Natural killer cell (primary cell): ENCODE measurements around the gene PANX3. TPM values are rescaled to one million over a fixed set of nuclear protein-coding genes. Genes with fewer than 3 reads are reported as not detected.

Source experiments
- ATAC-seq, 3 donors: fragments of 150-1000 bp in 2 of 3; fragments of 200-7000 bp in 1 of 3; cut with Tn5 transposase; 1 replicate in 1 of 3; 2 replicates in 2 of 3; pipeline ENCODE4 v1.10.0; 2021; ENCODE audit warnings: mild to moderate bottlenecking in 2 of 3, moderate library complexity in 2 of 3
- DNase-seq, 2 donors: peaks; one replicate each; pipeline versions ENCODE4 v3.0.0 to v3.0.0-alpha.2; 2013 to 2021; ENCODE audit warnings: mixed read lengths in 1 of 2
- H3K27ac ChIP-seq: one replicate; pipeline ENCODE4 v1.5.1; 2013; ENCODE audit warnings: mild to moderate bottlenecking, low read length
- H3K27me3 ChIP-seq: one replicate; pipeline ENCODE4 v1.6.1; 2013; ENCODE audit warnings: low read length; ENCODE audit not compliant: control insufficient read depth, insufficient read depth
- H3K36me3 ChIP-seq: one replicate; pipeline ENCODE4 v1.6.1; 2013; ENCODE audit warnings: low read length; ENCODE audit not compliant: control insufficient read depth, insufficient read depth
- H3K4me1 ChIP-seq: one replicate; pipeline ENCODE4 v1.6.1; 2013; ENCODE audit warnings: low read length; ENCODE audit not compliant: control insufficient read depth, insufficient read depth
- H3K4me3 ChIP-seq: one replicate; pipeline ENCODE4 v1.5.1; 2013; ENCODE audit warnings: low read length
- H3K9me3 ChIP-seq: one replicate; pipeline ENCODE4 v1.6.1; 2013; ENCODE audit warnings: low read length; ENCODE audit not compliant: control insufficient read depth, insufficient read depth
- H3K27ac Mint-ChIP-seq, 2 donors: one replicate each; pipeline ENCODE4 v1.8.0; 2022; ENCODE audit warnings: mild to moderate bottlenecking in 2 of 2, mixed read lengths in 2 of 2, moderate library complexity in 1 of 2
- H3K27me3 Mint-ChIP-seq, 2 donors: one replicate each; pipeline ENCODE4 v1.8.0; 2022; ENCODE audit warnings: low read depth in 2 of 2, mixed read lengths in 2 of 2
- H3K36me3 Mint-ChIP-seq: one replicate; pipeline ENCODE4 v1.8.0; 2022; ENCODE audit warnings: mixed read lengths
- H3K4me1 Mint-ChIP-seq, 2 donors: one replicate each; pipeline ENCODE4 v1.8.0; 2022; ENCODE audit warnings: mixed read lengths in 2 of 2
- H3K4me3 Mint-ChIP-seq: one replicate; pipeline ENCODE4 v1.8.0; 2022; ENCODE audit warnings: mild to moderate bottlenecking, moderate library complexity, mixed read lengths
- H3K9me3 Mint-ChIP-seq, 2 donors: one replicate each; pipeline ENCODE4 v1.8.0; 2022; ENCODE audit warnings: mixed read lengths in 2 of 2
- CTCF ChIP-seq: fragments of 200-600 bp; IDR thresholded peaks from one replicate; pipeline ENCODE4 v1.8.0; 2022; ENCODE audit warnings: antibody characterized with exemption
- WGBS: methylation state at CpG from one replicate; pipeline ENCODE4 v1.1.7; 2013; ENCODE audit warnings: missing lambda C conversion rate; ENCODE audit not compliant: insufficient coverage; 5-methylcytosine and 5-hydroxymethylcytosine counted together
- intact Hi-C: fragments of 100-400 bp; cut with micrococcal nuclease; formaldehyde crosslinking; loops from one replicate; pipeline ENCODE4 v1.14.2; 2022
- total RNA-seq, 4 donors: library from RNA; stranded (reverse); fragments of 120-200 nt in 1 of 4; gene quantifications; one replicate each; pipeline versions ENCODE4 v1.2.3 to v1.2.4, GENCODE V29; 2013 to 2022

The PANX3 gene
- total RNA-seq, 3 donors from 2014 or later (not counting 1 experiment from before 2014, with no cell fraction given) = not detected

GRCh38 chr11:124612567-124613246, 1.5 kb downstream of the PANX3 start:
- DNase-seq = no peak
- H3K4me1 Mint-ChIP-seq = no peaks in the 10 kb centered on the region
- H3K4me3 Mint-ChIP-seq = no peak overlapping the region
- no peaks in the 10 kb centered on the region for H3K9me3 Mint-ChIP-seq
- peaks cover 12 to 16% of the 10 kb centered on the region in 2 donors for H3K27me3 Mint-ChIP-seq
- H3K36me3 Mint-ChIP-seq = no peaks in the 10 kb centered on the region
- TF ChIP-seq CTCF = no peak
- Histone ChIP-seq H3K4me1 (no peaks in the 10 kb centered on the region), H3K27ac (no peak overlapping the region), H3K27me3 (no peaks in the 10 kb centered on the region), H3K36me3 (no peaks in the 10 kb centered on the region), H3K9me3 (no peaks in the 10 kb centered on the region), H3K4me3 (no peak overlapping the region)
- intact Hi-C loops = no loop called here
- WGBS = 91% methylated on average over 10 of the region's 10 CpGs
- no peak for ATAC-seq
- no peak overlapping the region for H3K27ac Mint-ChIP-seq

DNA sequence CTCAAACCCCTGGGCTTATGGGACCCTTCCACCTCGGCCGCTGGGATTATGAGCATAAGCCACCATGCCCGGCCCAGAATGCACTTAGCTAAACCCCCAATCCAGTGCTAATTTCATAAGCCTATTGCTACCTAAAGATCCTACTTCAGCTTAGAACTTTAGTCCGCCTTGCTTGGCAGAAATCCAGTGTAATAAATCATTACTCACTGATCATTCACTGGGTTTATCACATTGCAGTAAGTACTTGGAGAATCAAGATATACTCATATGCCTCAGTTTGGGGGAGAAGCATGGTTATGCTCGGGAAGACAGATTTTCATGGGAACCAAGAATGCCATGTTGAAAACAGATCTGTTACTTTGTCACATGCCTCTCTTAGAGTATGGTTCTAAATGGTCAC, 7.6 kb downstream of the PANX3 start:
- no peak for ATAC-seq
- peaks cover 19 to 36% of the 10 kb centered on the region in 2 donors for H3K27me3 Mint-ChIP-seq
- H3K27ac ChIP-seq = no peak overlapping the region
- H3K36me3 ChIP-seq = no peaks in the 10 kb centered on the region
- no peak overlapping the region for H3K27ac Mint-ChIP-seq
- no peaks in the 10 kb centered on the region for H3K36me3 Mint-ChIP-seq
- peaks cover 10% of the 10 kb centered on the region for H3K4me1 ChIP-seq
- no peak overlapping the region for H3K4me3 Mint-ChIP-seq
- 83% methylated on average over 5 of the region's 5 CpGs for WGBS
- no peak for TF ChIP-seq CTCF
- DNase-seq = no peak
- H3K4me1 Mint-ChIP-seq = peaks cover 9 to 18% of the 10 kb centered on the region in 2 donors
- H3K9me3 ChIP-seq = no peaks in the 10 kb centered on the region
- intact Hi-C loops = no loop called here
- no peak overlapping the region for H3K4me3 ChIP-seq
- no peaks in the 10 kb centered on the region for H3K9me3 Mint-ChIP-seq
- H3K27me3 ChIP-seq = no peaks in the 10 kb centered on the region

GRCh38 chr11:124622531-124623451, 11.6 kb downstream of the PANX3 start, which contains the start of gene TBRG1:
TSS of gene TBRG1 (plus strand) at chr11:124622864. CDS start at chr11:124623084, 220 bp downstream.
- Histone ChIP-seq H3K36me3 (peaks cover 24% of the 10 kb centered on the region), H3K4me1 (peaks cover 10% of the 10 kb centered on the region), H3K9me3 (no peaks in the 10 kb centered on the region), H3K27me3 (no peaks in the 10 kb centered on the region), H3K27ac (peak within 1 kb of the TSS; percentile 90), H3K4me3 (peak within 1 kb of the TSS; percentile 84)
- DNase-seq (peak; percentile 72 to 93), ATAC-seq (peak; percentile 95 to 96 (median 95))
- Mint-ChIP-seq H3K27me3 (peaks cover 13 to 20% of the 10 kb centered on the region in 2 donors), H3K27ac (peak within 1 kb of the TSS; percentile 96 to 98), H3K9me3 (no peaks in the 10 kb centered on the region), H3K4me1 (peaks cover 33 to 46% of the 10 kb centered on the region in 2 donors), H3K4me3 (peak within 1 kb of the TSS; percentile 94), H3K36me3 (no peaks in the 10 kb centered on the region)
- under 1% methylated on average over 57 of the region's 57 CpGs for WGBS
- intact Hi-C loops = no loop called here
- TF ChIP-seq CTCF = no peak
